GM18511 (cell line): ENCODE results near the gene DDX10.
"Not testable (repeated sequence)": the region's sequence is repeated elsewhere in the genome, so short reads cannot be mapped to it uniquely, and the experiment has no call there.

Experiments used
- ATAC-seq: cut with Tn5 transposase; IDR thresholded peaks from one replicate; pipeline ENCODE4 v1.9.1; 2021; ENCODE audit warnings: mild to moderate bottlenecking, moderate library complexity; ENCODE audit not compliant: unreplicated experiment

The DDX10 gene

DNA sequence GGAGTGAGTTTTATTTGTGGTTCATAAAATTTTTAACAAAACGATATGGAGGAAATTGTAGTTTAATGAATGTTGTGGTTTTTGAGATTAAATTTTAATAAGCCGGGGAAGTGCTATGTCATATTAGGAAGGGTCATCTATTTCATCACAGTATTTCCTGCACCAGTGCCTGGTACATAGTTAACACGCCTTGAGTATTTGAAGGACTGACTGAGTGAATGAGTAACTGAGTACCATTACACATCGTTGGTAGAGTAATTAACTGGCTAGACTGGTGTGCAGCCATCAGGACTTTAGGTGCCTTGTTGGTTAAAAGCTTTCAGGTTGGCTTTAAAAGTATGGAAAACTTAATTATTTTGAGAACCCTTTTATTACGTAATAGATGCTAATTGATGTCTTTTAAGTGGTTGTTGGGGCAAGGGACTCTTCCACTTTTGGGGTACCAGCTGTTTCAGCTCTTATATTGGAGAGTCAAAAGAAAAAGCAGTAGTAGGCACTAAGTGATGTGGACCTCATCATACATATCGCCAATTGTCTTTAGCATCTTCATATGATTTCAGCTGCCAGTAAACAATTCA is 101.8 kb downstream of the DDX10 start:
- no peak for ATAC-seq

DNA sequence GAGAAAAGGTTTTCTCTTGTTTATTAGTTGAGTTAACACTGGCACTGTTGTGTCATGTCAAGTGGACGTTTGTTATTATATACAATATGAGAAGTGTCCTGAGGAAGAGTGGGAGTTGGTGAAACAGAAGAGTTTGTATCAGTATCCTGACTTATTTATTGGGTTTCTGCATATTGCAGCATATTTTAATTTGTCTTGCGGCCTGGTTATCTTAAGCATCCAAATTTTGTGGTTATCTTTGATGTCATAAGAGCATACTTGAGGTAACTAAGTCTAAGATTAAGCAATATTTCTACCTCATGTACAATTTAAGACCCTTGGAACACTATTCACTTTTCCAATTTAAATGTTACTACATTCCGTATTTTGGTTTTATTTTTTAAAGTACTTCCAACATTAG is 103.5 kb downstream of the DDX10 start:
- no peak for ATAC-seq

DNA sequence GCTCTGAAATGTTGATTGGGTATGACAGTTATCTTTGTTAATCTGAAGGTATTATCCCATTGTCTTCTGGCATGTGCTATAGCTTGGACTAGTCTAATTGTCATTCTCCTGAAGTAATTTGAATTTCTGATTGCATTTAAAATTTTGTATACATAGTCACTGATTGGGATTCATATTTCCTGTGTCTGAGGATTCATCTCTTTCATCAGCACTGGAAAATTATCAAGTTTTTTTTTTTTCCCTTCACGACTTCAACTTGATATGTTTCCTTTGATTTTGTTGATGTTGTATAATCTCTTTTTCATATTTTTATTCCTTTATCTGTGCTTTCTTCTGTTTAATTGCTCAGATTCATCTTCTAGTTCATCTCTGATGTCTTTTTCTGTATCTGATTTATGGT is 104.1 kb downstream of the DDX10 start:
- no peak for ATAC-seq

DNA sequence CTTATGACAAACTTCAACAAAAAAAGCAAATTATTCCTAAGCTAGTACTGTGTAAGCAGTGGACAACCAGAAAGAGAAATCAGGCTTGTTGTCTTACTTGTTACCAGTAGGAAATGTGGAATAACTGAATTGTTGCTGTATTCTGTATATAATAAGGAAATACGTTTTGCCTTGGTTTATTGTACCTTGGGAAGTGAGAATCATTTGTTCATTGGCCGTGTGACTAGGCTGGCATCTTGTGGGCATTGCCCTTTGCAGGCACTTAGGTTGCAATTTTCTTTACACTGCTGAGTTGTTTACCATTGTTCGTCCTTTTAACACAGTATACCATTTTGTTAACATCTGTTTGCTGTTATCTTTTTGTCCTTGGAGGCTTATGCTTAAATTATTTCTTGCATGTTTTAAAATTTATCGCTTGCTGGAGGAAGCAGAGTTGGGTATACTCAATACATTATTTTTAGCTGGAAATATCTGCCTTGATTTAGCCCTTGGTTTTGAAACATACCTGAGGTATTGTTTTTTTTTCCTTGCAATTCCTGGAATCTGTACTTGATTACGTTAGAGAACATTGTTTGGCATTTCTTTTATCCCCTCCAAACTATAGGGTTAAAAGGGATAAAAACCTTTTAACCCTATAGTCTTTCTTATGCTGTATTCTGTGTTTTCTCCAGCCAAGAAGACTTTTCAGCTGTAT is 109.3 kb downstream of the DDX10 start:
- ATAC-seq = no peak

DNA sequence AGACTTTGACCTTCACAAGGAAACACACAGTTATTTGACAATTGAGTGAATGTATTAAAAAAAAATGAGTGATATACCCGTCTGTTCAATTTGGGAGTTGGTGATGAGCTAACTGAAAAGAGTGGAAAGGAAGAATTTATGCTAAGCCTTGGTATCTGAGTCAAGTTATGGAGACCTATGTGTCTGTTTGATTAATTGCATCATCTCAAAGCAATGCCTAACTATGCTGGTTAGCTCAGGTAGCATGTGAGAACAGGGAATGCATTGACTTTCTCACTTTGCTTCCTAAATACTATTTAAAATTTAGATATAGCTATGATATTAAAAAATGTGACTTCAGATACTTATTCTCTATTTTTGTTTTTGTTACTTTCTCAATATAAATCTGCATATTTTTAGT is 110.5 kb downstream of the DDX10 start:
- no peak for ATAC-seq

DNA sequence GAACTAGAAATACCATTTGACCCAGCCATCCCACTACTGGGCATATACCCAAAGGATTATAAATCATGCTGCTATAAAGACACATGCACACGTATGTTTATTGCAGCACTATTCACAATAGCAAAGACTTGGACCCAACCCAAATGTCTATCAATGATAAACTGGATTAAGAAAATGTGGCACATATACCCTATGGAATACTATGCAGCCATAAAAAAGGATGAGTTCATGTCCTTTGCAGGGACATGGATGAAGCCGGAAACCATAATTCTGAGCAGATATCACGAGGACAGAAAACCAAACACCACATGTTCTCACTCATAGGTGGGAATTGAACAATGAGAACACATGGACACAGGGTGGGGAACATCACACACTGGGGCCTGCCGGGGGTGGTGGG is 114.3 kb downstream of the DDX10 start:
- ATAC-seq = not testable (repeated sequence)

DNA sequence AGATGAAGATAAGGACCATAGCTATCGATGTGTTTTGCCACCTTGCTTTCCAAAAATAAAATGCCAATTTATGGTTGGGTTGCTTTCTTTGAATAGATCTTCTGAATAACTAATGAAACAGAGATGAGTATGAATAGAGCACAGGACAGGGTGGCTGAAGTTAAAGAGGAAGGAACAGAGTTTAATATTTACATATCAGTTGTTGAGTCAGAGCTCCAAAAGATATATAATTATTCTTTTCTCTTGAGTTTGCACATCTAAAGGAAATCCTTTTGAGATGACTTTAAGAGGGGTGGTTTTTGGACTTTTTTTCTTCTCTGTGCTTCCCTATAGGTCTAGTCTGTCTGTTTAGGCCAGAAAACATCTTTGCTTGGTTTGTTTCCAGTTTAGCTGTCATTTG is 115.2 kb downstream of the DDX10 start:
- ATAC-seq = peak; percentile 61

DNA sequence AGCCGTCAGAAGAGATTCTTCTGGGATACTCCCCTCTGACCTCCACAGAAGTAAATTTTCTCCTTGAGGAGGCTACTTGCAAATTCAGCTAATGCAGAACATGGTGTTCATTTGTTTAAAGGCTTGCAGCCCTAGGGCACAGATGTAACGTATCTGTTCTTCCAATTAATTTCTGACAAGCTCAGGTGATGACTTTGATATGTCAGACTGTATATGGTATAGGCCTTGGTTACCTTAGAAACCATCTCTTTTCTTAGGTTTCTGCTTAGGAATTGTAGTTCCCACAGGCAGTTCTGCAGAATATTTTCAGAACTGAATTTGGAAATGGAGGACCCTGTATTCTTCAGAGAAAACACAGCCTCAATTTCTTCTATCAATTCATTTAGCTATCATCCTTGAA is 117.1 kb downstream of the DDX10 start:
- no peak for ATAC-seq

DNA sequence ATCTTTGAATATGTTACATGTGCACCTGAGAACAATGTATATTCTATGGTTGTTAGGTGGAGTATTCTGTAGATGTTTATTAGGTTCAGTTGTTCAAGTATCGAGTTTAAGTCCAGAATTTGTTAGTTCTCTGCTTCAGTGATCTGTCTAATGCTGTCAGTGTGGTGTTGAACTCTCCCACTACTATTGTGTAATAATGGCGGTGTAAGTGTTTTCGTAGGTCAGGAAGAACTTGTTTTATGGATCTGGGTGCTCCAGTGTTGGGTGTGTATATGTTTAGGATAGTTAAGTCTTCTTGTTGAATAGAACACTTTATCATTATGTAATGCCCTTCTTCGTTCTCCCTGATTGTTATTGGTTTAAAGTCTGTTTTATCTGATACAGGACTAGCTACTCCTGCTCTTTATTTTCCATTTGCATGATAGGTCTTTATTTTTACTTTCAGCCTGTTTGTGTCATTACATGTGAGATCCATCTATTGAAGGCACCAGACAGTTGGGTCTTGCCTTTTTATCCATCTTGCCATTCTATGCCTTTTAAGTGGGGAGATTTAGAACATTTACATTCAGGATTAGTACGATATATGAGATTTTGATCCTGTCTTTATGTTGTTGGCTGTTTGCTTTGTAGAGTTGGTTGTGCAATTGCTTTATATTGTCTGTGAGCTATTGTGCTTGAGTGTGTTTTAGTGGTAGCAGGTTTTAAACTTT is 121.6 kb downstream of the DDX10 start:
- no peak for ATAC-seq

DNA sequence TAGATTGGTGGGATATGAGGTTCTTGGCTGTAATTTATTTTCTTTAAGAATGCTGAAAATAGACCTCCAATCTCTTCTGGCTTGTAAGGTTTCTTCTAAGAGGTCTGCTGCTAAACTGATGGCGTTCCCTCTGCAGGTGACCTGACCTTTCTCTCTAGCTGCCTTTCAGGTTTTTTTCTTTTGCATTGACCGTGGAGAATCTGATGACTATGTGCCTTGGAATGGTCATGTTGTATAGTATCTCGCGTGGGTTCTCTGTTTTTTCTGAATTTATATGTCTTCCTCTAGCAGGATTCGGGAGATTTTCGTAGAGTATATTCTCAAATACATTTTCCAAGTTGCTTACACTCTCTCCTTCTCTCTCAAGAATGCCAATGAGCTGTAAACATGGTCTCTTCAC is 122.2 kb downstream of the DDX10 start:
- ATAC-seq = no peak

DNA sequence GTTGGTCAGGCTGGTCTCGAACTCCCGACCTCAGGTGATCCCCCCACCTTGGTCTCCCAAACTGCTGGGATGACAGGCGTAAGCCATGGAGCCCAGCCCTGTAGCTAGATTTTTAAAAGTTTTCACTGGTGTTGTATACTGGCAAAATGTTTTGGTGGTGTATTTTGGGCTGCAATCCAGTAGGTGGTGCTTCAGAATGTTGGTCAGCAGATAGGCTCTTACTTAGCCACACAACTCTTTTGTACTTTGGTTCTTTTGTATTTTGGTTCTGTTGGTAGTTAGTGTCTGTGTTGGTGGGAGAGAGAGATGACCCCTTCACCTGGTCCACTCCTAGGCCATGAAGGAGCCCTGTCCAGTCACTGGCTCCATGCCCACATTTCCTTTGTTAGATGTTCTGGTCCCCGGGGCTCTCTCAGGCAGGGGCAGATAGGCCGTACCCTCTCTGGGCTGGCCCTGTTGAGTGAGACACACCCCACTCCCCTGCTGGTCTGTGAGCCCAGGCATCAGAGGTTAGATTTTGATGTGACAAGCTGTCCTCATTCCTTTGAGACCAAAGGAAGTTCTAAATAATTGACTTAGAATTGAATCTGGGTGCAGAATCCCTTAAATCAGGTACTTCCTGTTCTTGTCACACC is 123.8 kb downstream of the DDX10 start:
- peak; percentile 70 for ATAC-seq

DNA sequence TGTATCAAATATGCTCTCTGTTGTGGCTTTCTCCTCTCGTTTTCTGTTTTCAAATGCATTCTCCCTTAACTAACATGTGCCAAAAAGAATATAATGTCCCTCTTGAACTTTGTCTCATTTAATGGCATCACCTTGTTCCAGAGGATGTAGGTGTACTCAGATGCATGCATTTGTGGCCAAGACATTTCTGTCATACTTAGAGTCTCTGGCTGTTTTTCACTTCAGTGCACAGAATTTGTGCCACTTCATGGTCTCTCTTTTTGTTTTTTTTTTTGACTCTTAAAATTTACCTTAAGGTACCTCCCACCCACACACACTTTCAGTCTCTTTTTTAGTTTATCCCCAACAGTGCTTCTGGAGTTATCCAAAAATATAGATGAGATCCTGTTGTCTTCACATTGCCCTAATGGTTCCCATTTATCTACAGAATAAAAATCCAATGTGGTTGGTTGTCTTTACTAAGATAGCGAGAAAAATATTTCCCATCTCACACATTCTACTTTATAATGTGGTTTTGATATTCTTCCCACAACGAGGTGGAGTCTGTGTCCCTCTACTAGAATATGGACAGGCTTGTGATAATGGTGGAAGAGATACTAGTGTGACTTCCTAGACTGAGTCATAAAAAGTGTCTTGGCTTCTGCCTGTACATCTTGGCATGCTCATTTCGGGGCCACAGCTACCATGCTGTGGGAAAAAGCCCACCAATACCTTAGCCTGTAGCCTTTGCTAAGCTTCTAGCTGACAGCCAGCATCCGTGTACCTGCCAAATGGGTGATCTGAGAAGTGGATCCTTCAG is 125.8 kb downstream of the DDX10 start:
- ATAC-seq = peak; percentile 51

DNA sequence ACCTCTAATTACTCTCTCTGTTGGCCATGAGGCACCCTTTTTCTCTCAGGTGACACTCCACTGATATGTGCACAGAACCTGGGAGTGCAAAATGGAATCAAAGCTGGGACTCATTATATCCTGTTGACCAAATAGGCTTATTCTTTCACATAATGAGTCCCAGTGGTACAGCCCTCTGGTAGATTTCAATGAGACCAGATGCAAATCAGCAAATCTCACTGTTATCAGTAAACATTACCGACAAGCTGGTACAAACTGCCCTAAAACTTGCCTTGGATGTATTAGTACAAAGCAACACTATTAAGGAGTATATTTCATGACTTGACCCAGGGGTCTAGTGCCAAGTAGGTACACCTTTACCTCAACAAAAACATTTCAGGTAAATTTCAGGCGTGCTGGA is 128.3 kb downstream of the DDX10 start:
- ATAC-seq = no peak

DNA sequence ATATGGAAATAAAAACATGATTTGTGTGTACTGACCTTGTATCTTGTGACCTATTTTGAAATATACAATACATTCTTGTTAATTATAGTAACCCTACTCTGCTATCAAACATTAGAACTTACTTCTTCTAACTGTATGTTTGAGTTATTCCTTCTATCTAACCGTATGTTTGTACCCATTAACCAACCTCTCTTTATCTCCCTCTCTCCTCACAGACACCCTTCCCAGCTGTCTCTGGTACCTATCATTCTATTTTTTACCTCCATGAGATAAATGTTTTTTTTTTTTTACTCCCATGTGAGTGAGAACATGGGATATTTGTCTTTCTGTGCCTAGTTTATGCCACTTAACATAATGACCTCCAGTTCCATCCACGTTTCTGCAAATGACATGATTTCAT is 128.7 kb downstream of the DDX10 start:
- no peak for ATAC-seq

DNA sequence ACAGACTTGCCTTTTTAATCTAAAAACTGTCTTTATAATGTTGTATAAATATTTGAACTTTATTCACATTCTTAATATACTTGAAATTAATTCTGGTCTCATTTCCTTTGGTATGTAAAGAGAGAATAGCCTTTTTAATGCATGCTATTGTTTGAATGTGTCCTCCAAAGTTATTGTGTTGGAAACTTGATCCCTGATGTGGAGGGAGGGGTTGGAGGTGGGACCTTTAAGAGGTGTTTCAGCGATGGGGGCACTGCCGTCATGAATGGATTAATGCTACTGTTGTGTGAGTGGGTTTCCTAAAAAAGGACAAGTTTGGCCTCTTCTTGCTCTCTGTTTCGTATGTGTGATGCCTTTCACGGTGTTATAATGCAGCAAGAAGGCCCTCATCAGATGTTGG is 131.7 kb downstream of the DDX10 start:
- no peak for ATAC-seq

DNA sequence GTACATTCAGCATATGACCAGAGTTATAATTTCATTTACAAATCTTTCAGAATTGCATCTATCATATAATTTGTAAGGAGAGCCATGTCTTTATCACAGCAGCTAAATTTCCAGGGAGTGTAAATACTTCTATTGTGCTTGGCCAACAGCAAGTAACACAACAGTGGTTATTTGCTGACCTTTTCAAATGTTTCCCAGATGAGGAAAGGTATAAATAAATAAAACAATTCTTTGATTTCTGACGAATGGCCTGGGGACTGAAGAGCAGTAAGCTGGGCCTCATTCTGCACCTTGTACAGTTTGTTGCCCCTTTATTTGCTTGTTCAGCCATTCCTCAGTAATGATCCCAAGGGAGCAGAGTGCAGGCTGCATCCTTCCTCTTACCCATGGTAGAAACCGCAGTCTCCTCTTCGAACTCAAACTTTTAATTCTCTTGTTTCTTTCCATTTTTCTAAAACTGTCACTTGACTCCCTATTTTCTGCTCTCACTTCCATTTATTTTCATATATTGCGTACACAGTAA is 132.8 kb downstream of the DDX10 start:
- ATAC-seq = no peak

DNA sequence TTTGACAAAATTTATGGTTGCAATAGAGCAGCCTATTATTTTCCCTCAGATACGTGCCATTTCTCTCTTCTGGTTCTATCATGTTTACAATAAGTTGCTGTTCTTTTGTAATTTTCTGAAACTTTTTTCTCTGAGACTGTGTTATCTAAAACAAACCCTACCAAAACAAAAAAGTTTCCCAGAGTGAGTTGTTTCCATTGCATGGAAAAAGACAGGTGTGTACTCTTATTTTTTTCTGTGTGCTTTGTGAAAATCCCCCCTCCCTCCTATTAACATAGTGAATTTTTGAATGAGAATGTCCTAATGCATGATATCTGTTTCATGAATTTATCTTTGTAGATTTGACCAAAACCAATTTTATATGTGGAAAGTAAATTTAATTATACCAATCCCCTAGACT is 137.6 kb downstream of the DDX10 start:
- no peak for ATAC-seq

DNA sequence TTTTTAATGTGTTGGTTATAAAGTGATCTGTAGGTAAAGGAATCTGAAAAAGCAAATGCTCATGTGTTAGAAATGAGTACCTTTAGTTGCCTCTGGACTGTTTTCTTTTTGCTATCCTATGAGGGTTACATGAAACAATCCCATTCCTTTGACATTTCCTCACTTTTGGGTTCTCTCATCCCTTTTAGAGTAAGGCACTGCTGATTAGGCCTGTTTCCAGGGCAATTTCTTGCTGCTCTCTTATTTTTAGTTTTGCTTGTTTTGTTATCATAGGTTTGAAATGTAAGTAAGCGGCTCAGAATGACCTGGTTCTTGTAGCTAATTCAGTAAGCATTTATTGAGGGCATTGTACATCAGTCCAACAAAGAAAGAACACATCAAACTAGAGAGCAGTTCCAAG is 138.9 kb downstream of the DDX10 start:
- ATAC-seq = no peak

DNA sequence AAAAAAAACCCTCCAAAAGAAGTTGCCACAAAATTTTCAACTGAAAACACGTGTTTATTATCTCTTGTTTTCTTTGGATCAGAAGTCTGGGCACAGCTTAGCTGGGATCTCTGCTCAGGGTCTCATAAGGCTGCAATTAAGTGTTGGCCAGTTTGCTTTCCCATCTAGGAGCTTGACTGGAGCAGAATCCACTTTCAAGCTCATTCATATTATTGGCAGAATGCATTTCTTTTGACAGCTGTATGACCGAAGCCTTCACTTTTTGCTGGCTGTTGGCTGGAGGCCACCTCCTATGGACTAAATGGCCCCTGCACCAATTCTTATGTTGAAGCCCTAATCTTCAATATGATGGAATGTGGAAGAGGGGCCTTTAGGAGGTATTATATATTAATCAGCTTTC is 139.6 kb downstream of the DDX10 start:
- ATAC-seq = no peak

DNA sequence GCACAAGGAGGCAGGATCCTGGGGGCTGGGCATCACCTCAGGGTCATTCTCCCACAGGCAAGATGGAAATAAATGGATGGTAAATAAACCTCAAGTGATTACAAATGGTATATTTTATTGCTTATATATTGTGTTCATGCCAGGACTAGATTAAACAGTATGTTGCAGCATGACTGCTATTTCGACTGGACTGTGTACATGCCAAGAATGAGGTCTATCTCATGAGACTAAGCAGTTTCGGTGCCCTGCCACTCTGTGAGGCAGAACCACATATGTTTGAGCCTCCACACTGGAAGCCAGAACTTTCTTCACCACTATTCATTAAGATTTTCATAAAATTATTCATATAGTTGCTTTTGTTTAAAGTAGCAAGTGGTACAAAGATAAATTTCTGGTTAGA is 140.2 kb downstream of the DDX10 start:
- ATAC-seq = no peak

DNA sequence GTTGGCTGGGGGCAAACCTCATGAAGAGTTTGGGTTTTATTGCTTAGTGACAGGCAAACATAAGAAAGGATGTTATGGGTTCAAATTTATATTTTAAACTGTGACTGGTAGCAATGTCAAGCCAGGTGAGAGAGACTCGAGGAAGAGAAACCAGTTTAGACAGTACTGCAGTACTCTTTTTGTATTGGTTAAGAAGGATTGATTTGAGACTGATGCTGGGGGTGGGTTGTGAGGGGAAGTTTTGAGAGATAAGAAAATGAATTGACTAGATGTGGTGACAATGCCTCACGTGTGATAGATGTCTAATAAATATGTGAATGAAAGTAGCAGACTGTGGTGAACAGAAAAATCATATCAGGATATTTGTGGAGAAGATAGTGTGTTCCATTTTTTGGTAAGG is 142.4 kb downstream of the DDX10 start:
- ATAC-seq = no peak
